CD4-positive, alpha-beta memory T cell (primary cell): ENCODE results near the gene PERCC1. TPM values are rescaled to one million over a fixed set of nuclear protein-coding genes. Genes with fewer than 3 reads are reported as not detected.
"Not testable (repeated sequence)": the region's sequence is repeated elsewhere in the genome, so short reads cannot be mapped to it uniquely, and the experiment has no call there.

ENCODE experiments used
- CTCF ChIA-PET: fragments of 350-600 bp; sonication (Branson Sonifier 250); formaldehyde crosslinking; loops from one replicate; lab custom pipeline; 2021; ENCODE audit warnings: inconsistent platforms; ENCODE audit not compliant: partially characterized antibody; lab: Charles Lee
- POLR2A ChIA-PET: fragments of 350-600 bp; sonication (Branson Sonifier 250); formaldehyde crosslinking; loops from one replicate; lab custom pipeline; 2021; ENCODE audit not compliant: partially characterized antibody; lab: Charles Lee
- DNase-seq, 5 donors: peaks; one replicate each; pipeline versions ENCODE4 v3.0.0 to v3.0.0-alpha.2; 2020 to 2022; ENCODE audit warnings: mixed read lengths in 1 of 5
- H3K27ac ChIP-seq: one replicate; pipeline ENCODE4 v1.7.0; 2013; ENCODE audit warnings: low read depth, low read length
- H3K27me3 ChIP-seq: 2 replicates; pipeline ENCODE4 v1.7.0; 2013; ENCODE audit warnings: mild to moderate bottlenecking, low read length, moderate library complexity; ENCODE audit not compliant: insufficient read depth
- H3K36me3 ChIP-seq: 2 replicates; pipeline ENCODE4 v1.7.0; 2013; ENCODE audit warnings: mild to moderate bottlenecking, low read length, moderate library complexity; ENCODE audit not compliant: insufficient read depth
- H3K4me1 ChIP-seq: 2 replicates; pipeline ENCODE4 v1.7.0; 2013; ENCODE audit warnings: mild to moderate bottlenecking, low read length, moderate library complexity; ENCODE audit not compliant: insufficient read depth
- H3K4me3 ChIP-seq, 2 donors: one replicate each; pipeline ENCODE4 v1.7.0; 2013; ENCODE audit warnings: low read length in 2 of 2, mild to moderate bottlenecking in 1 of 2
- H3K9me3 ChIP-seq, 2 donors: one replicate each; pipeline ENCODE4 v1.7.0; 2013; ENCODE audit warnings: low read length in 2 of 2, control low read depth in 1 of 2; ENCODE audit not compliant: control insufficient read depth in 1 of 2
- H3K27ac Mint-ChIP-seq, 7 donors: one replicate each; pipeline ENCODE4 v1.8.0; 2020 to 2021; ENCODE audit warnings: mixed read lengths in 7 of 7, mild to moderate bottlenecking in 6 of 7, inconsistent platforms in 3 of 7, moderate library complexity in 3 of 7
- H3K27me3 Mint-ChIP-seq, 2 donors: one replicate each; pipeline ENCODE4 v1.8.0; 2020 to 2021; ENCODE audit warnings: mixed read lengths in 2 of 2
- H3K36me3 Mint-ChIP-seq, 2 donors: one replicate each; pipeline ENCODE4 v1.8.0; 2020 to 2021; ENCODE audit warnings: mixed read lengths in 2 of 2, inconsistent platforms in 1 of 2, mild to moderate bottlenecking in 1 of 2
- H3K4me1 Mint-ChIP-seq, 4 donors: one replicate each; pipeline ENCODE4 v1.8.0; 2020 to 2021; ENCODE audit warnings: mixed read lengths in 4 of 4, mild to moderate bottlenecking in 1 of 4
- H3K4me3 Mint-ChIP-seq, 8 donors: one replicate each; pipeline ENCODE4 v1.8.0; 2020 to 2021; ENCODE audit warnings: mixed read lengths in 8 of 8, mild to moderate bottlenecking in 7 of 8, moderate library complexity in 6 of 8, inconsistent platforms in 3 of 8
- H3K9me3 Mint-ChIP-seq, 8 donors: one replicate each; pipeline ENCODE4 v1.8.0; 2020 to 2021; ENCODE audit warnings: mixed read lengths in 8 of 8, mild to moderate bottlenecking in 5 of 8, inconsistent platforms in 3 of 8, moderate library complexity in 1 of 8
- intact Hi-C: fragments of 100-400 bp; cut with micrococcal nuclease; formaldehyde crosslinking; loops from one replicate; pipeline ENCODE4 v1.15.1; 2023
- polyA plus RNA-seq, 2 donors: library from polyadenylated mRNA; unstranded; fragments of 300-500 nt; fragmentation: Illumina TruSeq; gene quantifications; one replicate each; pipeline ENCODE4 v1.2.3, GENCODE V29; 2021
- total RNA-seq, 2 experiments: library from RNA; stranded (reverse); gene quantifications; one replicate each; pipeline ENCODE4 v1.2.3, GENCODE V29; 2021

The PERCC1 gene
- total and polyA plus RNA-seq, 4 experiments from 2014 or later: 0.49 to 0.50 TPM; not detected in 2

- DNase-seq, H3K36me3 Mint-ChIP-seq, CTCF ChIA-PET, H3K27ac ChIP-seq, H3K27me3 Mint-ChIP-seq, POLR2A ChIA-PET, H3K36me3 ChIP-seq, H3K4me3 Mint-ChIP-seq, H3K9me3 Mint-ChIP-seq, H3K27me3 ChIP-seq, H3K4me3 ChIP-seq, intact Hi-C loops, H3K9me3 ChIP-seq: not testable (repeated sequence)
- peak overlapping the region in 1 of 7 donors; percentile 60 for H3K27ac Mint-ChIP-seq
- H3K4me1 ChIP-seq: peaks cover 13% of the 10 kb centered on the region
- H3K4me1 Mint-ChIP-seq: peaks cover 4 to 13% (median 10%) of the 10 kb centered on the region in 4 donors
Measured at GRCh38 chr16:1478937-1479336, 48.1 kb downstream of the PERCC1 start.

GRCh38 chr16:1481906-1482835 is 51.3 kb downstream of the PERCC1 start:
- Mint-ChIP-seq H3K36me3 (no peaks in the 10 kb centered on the region), H3K27me3 (peaks cover 2 to 3% of the 10 kb centered on the region in 2 donors), H3K4me1 (no peaks in the 10 kb centered on the region), H3K9me3 (no peaks in the 10 kb centered on the region), H3K4me3 (no peak overlapping the region), H3K27ac (no peak overlapping the region)
- ChIA-PET CTCF (no interaction called here), POLR2A (no interaction called here)
- H3K27me3 ChIP-seq: no peaks in the 10 kb centered on the region
- H3K4me3 ChIP-seq: no peak overlapping the region
- H3K9me3 ChIP-seq: no peaks in the 10 kb centered on the region
- intact Hi-C loops: no loop called here
- H3K4me1 ChIP-seq: no peaks in the 10 kb centered on the region
- no peak for DNase-seq
- H3K27ac ChIP-seq: no peak overlapping the region
- no peaks in the 10 kb centered on the region for H3K36me3 ChIP-seq

Other genes starting within 250 kb of the PERCC1 start
- not detected for gene TPSG1, start 205.8 kb upstream of the PERCC1 start, total RNA-seq
- not detected for gene TPSG1, start 205.8 kb upstream of the PERCC1 start, polyA plus RNA-seq
- gene TPSB2, start 200.9 kb upstream of the PERCC1 start, total RNA-seq: not detected
- gene TPSB2, start 200.9 kb upstream of the PERCC1 start, polyA plus RNA-seq: not detected
- gene TPSAB1, start 190.4 kb upstream of the PERCC1 start, total RNA-seq: not detected
- gene TPSAB1, start 190.4 kb upstream of the PERCC1 start, polyA plus RNA-seq: not detected
- gene TPSD1, start 175.0 kb upstream of the PERCC1 start, total RNA-seq: not detected
- not detected for gene TPSD1, start 175.0 kb upstream of the PERCC1 start, polyA plus RNA-seq
- 100 to 1,000 TPM; 170 to 177 TPM for gene UBE2I, start 121.4 kb upstream of the PERCC1 start, total RNA-seq
- gene UBE2I, start 121.4 kb upstream of the PERCC1 start, polyA plus RNA-seq: 100 to 1,000 TPM; 100 to 106 TPM
- gene BAIAP3, start 97.4 kb upstream of the PERCC1 start, total RNA-seq: 10 to 100 TPM; 18.3 to 19.7 TPM
- 1 to 10 TPM; 1.0 to 6.7 TPM for gene BAIAP3, start 97.4 kb upstream of the PERCC1 start, polyA plus RNA-seq
- gene TSR3, start 79.2 kb upstream of the PERCC1 start, total RNA-seq: 10 to 100 TPM; 38.1 to 40.3 TPM
- 100 to 1,000 TPM in 1 of 2 donors, 10 to 100 TPM in 1; 99.0 to 116 TPM for gene TSR3, start 79.2 kb upstream of the PERCC1 start, polyA plus RNA-seq
- 10 to 100 TPM; 58.7 to 61.5 TPM for gene GNPTG, start 79.1 kb upstream of the PERCC1 start, total RNA-seq
- gene GNPTG, start 79.1 kb upstream of the PERCC1 start, polyA plus RNA-seq: 10 to 100 TPM; 51.8 to 53.7 TPM
- gene UNKL, start 16.4 kb upstream of the PERCC1 start, total RNA-seq: 100 to 1,000 TPM; 110 to 122 TPM
- gene UNKL, start 16.4 kb upstream of the PERCC1 start, polyA plus RNA-seq: 1 to 10 TPM; 1.3 to 9.1 TPM
- gene UQCC4, start 10.3 kb upstream of the PERCC1 start, total RNA-seq: 1 to 10 TPM; 7.8 to 9.2 TPM
- 10 to 100 TPM; 33.2 to 44.1 TPM for gene UQCC4, start 10.3 kb upstream of the PERCC1 start, polyA plus RNA-seq
- 10 to 100 TPM; 12.1 to 14.7 TPM for gene CCDC154, start 13.5 kb downstream of the PERCC1 start, total RNA-seq
- gene CCDC154, start 13.5 kb downstream of the PERCC1 start, polyA plus RNA-seq: under 1 TPM in 1 of 2 donors, not detected in 1; 0.13 TPM
- 100 to 1,000 TPM; 105 to 111 TPM for gene CLCN7, start 44.0 kb downstream of the PERCC1 start, total RNA-seq
- 10 to 100 TPM; 18.1 to 29.6 TPM for gene CLCN7, start 44.0 kb downstream of the PERCC1 start, polyA plus RNA-seq
- not detected for gene PTX4, start 57.9 kb downstream of the PERCC1 start, total RNA-seq
- not detected for gene PTX4, start 57.9 kb downstream of the PERCC1 start, polyA plus RNA-seq
- gene TELO2, start 62.3 kb downstream of the PERCC1 start, total RNA-seq: 10 to 100 TPM; 55.3 to 56.0 TPM
- 10 to 100 TPM; 11.3 to 14.5 TPM for gene TELO2, start 62.3 kb downstream of the PERCC1 start, polyA plus RNA-seq
- gene TMEM204, start 102.6 kb downstream of the PERCC1 start, total RNA-seq: 100 to 1,000 TPM; 124 to 125 TPM
- 10 to 100 TPM; 95.9 to 97.1 TPM for gene TMEM204, start 102.6 kb downstream of the PERCC1 start, polyA plus RNA-seq
- 1 to 10 TPM; 5.5 to 7.3 TPM for gene IFT140, start 181.0 kb downstream of the PERCC1 start, total RNA-seq
- gene IFT140, start 181.0 kb downstream of the PERCC1 start, polyA plus RNA-seq: 1 to 10 TPM; 3.3 to 3.8 TPM
- 10 to 100 TPM; 27.3 to 33.8 TPM for gene CRAMP1, start 181.3 kb downstream of the PERCC1 start, total RNA-seq
- gene CRAMP1, start 181.3 kb downstream of the PERCC1 start, polyA plus RNA-seq: 1 to 10 TPM in 1 of 2 donors, under 1 TPM in 1; 0.55 to 5.1 TPM
- gene JPT2, start 247.2 kb downstream of the PERCC1 start, total RNA-seq: 10 to 100 TPM; 38.1 to 43.1 TPM
- gene JPT2, start 247.2 kb downstream of the PERCC1 start, polyA plus RNA-seq: 10 to 100 TPM in 1 of 2 donors, 1 to 10 TPM in 1; 4.8 to 10.7 TPM